Tibial artery (tissue), 4 donors: ENCODE measurements around the gene BMP6.

Experiments
- DNase-seq, 2 donors: peaks; one replicate each; pipeline ENCODE4 v3.0.0-alpha.2; 2019
- H3K27ac ChIP-seq, 2 donors: fragments of 200-600 bp; sonication (generic) in 1 of 2; 1 replicate in 1 of 2; 2 replicates in 1 of 2; pipeline ENCODE4 v1.5.1; 2018 to 2019; ENCODE audit warnings: mild to moderate bottlenecking in 1 of 2
- H3K27me3 ChIP-seq, 2 donors: fragments of 200-600 bp; sonication (generic) in 1 of 2; one replicate each; pipeline versions ENCODE4 v1.5.1 to v1.6.0; 2016 to 2019
- H3K36me3 ChIP-seq, 3 donors: fragments of 200-600 bp; sonication (generic) in 2 of 3; one replicate each; pipeline ENCODE4 v1.5.1; 2016 to 2019; ENCODE audit warnings: mild to moderate bottlenecking in 2 of 3
- H3K4me1 ChIP-seq, 4 donors: fragments of 200-600 bp; sonication (generic) in 2 of 4; 1 replicate in 3 of 4; 2 replicates in 1 of 4; pipeline ENCODE4 v1.5.1; 2016 to 2019
- H3K4me3 ChIP-seq, 2 donors: fragments of 200-600 bp; sonication (generic) in 1 of 2; 1 replicate in 1 of 2; 2 replicates in 1 of 2; pipeline ENCODE4 v1.5.1; 2018 to 2019; ENCODE audit warnings: mild to moderate bottlenecking in 2 of 2
- H3K9me3 ChIP-seq, 3 donors: fragments of 200-600 bp; sonication (generic) in 1 of 3; one replicate each; pipeline ENCODE4 v1.5.1; 2016 to 2019
- intact Hi-C: fragments of 100-400 bp; cut with DNase I; formaldehyde crosslinking; loops from one replicate; pipeline ENCODE4 v1.15.0; 2023; ENCODE audit warnings: low total_unique reads
- TF ChIP-seq, protein P1 (sequence below), 2 experiments: fragments of 200-600 bp in 1 of 2; fragments of 450-650 bp in 1 of 2; IDR thresholded peaks; one replicate each; pipeline ENCODE4 v1.5.1; 2017 to 2019; ENCODE audit warnings: antibody characterized with exemption in 2 of 2, mild to moderate bottlenecking in 1 of 2, moderate library complexity in 1 of 2

BMP6 gene

DNA sequence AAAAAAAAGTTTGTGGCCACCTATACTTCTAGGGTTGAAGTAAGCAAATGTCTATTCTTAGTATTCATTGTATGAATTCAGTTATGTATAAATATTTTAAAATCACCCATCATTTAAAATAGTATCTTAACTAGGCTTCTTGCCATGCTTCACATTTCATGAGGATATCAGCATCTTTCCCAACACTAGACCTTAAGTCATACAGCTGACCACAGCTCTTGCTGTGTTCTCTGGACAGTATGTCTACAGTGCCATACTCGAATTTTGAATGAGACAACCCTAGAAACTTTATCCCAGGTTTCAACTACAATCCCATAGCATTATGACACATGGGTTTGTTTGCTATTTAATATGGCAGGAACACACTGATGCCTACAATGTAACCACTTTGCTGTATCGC lies 179.5 kb downstream of the BMP6 start:
- H3K36me3 ChIP-seq: peaks cover 36 to 43% (median 40%) of the 10 kb centered on the region in 3 donors
- H3K9me3 ChIP-seq: no peaks in the 10 kb centered on the region
- TF ChIP-seq, protein P1, sequence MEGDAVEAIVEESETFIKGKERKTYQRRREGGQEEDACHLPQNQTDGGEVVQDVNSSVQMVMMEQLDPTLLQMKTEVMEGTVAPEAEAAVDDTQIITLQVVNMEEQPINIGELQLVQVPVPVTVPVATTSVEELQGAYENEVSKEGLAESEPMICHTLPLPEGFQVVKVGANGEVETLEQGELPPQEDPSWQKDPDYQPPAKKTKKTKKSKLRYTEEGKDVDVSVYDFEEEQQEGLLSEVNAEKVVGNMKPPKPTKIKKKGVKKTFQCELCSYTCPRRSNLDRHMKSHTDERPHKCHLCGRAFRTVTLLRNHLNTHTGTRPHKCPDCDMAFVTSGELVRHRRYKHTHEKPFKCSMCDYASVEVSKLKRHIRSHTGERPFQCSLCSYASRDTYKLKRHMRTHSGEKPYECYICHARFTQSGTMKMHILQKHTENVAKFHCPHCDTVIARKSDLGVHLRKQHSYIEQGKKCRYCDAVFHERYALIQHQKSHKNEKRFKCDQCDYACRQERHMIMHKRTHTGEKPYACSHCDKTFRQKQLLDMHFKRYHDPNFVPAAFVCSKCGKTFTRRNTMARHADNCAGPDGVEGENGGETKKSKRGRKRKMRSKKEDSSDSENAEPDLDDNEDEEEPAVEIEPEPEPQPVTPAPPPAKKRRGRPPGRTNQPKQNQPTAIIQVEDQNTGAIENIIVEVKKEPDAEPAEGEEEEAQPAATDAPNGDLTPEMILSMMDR (IDR thresholded peaks at IDR 0.05): no peak
- no peak overlapping the region for H3K4me3 ChIP-seq
- no peak for DNase-seq
- intact Hi-C loops: loop anchor here (5.0 kb wide), 1 partner anchor 178 kb away; the partner anchor contains the start of gene BMP6
- H3K27me3 ChIP-seq: no peaks in the 10 kb centered on the region
- no peak overlapping the region for H3K27ac ChIP-seq
- H3K4me1 ChIP-seq: peaks cover 0 to 15% (median 12%) of the 10 kb centered on the region in 4 donors

DNA sequence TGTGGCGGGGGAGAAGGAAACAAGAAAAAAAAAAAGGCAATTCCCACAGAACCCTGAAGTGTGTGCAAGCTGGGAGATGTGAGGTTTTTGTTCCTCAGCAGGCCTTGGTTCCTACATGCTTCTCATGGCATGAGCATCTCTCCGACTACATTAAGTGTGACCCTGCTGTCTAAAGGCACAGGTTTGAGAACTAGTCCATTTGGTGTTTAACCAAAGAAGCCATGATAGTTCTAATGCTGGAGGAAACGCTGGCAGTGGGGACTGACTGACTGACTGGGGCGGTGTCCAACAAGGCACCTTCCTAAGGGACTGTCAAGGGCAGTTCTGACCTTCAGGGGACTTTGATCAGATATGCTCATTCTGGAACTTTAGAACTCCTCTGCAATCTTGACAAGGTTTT lies 180.8 kb downstream of the BMP6 start:
- H3K36me3 ChIP-seq: peaks cover 25 to 29% (median 29%) of the 10 kb centered on the region in 3 donors
- H3K9me3 ChIP-seq: no peaks in the 10 kb centered on the region
- intact Hi-C loops: loop anchor here (5.0 kb wide), 1 partner anchor 179 kb away; the partner anchor contains the start of gene BMP6
- H3K4me3 ChIP-seq: no peak overlapping the region
- H3K27ac ChIP-seq: no peak overlapping the region
- peaks cover 0 to 23% (median 14%) of the 10 kb centered on the region in 4 donors for H3K4me1 ChIP-seq
- TF ChIP-seq, protein P1 (IDR thresholded peaks at IDR 0.05): no peak
- DNase-seq: no peak
- H3K27me3 ChIP-seq: no peaks in the 10 kb centered on the region

DNA sequence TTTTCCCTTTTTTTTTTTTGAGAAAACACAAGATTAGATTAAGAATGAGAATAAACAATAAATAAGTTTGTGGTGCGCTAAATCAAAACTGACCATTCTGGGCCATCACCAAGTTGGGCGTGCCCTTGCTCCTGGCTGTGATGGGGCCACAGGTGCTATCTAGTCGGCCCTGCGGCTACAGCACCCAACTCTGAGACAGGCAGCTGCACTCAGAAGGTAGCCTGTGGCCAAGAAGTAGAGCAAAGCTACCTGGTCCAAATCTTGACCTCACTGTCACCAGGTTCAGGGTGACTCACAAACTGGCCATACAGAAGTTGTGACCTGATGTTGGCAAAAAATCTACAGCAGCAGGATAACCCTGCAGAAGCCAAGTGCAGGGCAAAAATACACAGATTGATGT lies 181.3 kb downstream of the BMP6 start:
- intact Hi-C loops: loop anchor here (5.0 kb wide), 1 partner anchor 180 kb away; the partner anchor contains the start of gene BMP6
- TF ChIP-seq, protein P1 (IDR thresholded peaks at IDR 0.05): no peak
- H3K27ac ChIP-seq: no peak overlapping the region
- no peaks in the 10 kb centered on the region for H3K27me3 ChIP-seq
- DNase-seq: no peak
- H3K4me1 ChIP-seq: peaks cover 0 to 23% (median 14%) of the 10 kb centered on the region in 4 donors
- H3K36me3 ChIP-seq: peaks cover 20 to 25% (median 25%) of the 10 kb centered on the region in 3 donors
- no peaks in the 10 kb centered on the region for H3K9me3 ChIP-seq
- no peak overlapping the region for H3K4me3 ChIP-seq

DNA sequence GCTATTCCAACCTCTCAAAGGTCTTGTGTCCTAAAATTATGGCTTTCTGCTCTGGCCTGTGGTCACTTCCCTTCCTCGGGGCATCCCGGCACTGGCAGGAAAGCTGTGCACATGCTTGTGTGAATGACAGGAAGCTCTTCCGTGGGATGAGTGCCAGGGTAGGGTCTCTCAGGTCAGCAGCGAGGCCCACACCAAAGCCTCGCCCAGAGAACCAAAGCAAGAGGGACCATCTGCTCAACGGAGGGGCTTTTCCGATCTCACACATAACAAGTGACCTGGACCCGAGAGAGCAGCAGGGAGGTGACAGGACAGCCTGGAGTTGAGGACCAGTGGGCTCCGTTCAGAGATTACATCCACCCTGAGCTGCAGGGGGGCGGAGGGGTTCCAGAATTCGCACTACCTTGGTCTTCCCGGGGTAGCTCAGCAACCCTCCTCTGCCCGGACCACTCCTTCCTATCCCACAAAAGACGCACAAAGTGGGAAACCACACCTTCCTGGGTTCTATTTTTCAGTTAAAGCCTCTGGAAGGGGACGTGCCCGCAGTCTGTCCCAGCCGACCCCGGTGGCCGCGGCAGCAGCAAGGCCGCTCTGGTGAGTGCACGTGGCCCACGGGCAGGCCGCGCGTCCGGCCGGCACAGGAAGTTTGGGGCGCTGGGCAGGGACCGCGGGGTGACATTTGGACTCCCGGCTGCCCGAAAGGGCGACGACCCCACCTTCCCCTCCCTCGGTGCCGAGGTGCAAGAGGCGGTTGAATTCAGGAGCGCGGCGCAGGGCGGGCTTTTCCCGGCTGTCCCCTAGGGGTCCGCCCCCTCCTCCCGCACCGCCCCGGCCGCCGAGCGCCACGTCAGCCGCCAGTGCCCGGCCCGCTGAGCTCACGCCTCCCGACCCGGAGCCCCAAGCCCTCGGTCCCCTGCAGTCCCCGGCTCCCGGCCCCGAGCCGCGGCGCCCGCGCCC lies 183.7 kb downstream of the BMP6 start:
- TF ChIP-seq, protein P1 (IDR thresholded peaks at IDR 0.05): no peak
- DNase-seq: peak in 1 of 2 donors; percentile 28
- Histone ChIP-seq H3K36me3 (peaks cover 0 to under 1% (median under 1%) of the 10 kb centered on the region in 3 donors), H3K4me1 (peaks cover 0 to 23% (median 14%) of the 10 kb centered on the region in 4 donors), H3K27ac (peak overlapping the region; percentile 56 to 75), H3K27me3 (no peaks in the 10 kb centered on the region), H3K4me3 (peak overlapping the region; percentile 68 to 86), H3K9me3 (no peaks in the 10 kb centered on the region)
- intact Hi-C loops: loop anchor here (5.0 to 10.0 kb wide), 2 partner anchors 155 to 182 kb away; partner anchors contain the start of genes BLOC1S5 and BMP6

DNA sequence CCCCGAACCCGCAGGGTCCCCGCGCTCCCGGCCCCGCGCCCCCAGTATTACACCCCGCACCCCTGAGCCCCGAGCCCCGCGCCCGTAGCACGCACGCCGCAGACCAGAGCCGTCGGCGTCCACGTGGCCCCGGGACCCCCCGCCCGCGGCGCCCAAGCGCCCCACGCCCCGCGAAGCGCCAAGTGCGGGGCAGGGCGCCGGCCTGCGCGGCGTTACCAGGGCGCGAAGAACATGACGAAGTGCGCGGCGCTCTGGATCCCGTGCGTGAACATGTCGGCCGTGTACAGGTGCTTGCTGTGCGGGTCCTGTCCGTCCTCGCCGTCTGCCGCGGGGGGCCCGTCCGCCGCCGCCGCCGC lies 184.4 kb downstream of the BMP6 start:
- intact Hi-C loops: loop anchor here (10.0 kb wide), 1 partner anchor 155 kb away; the partner anchor contains the start of gene BLOC1S5
- Histone ChIP-seq H3K4me3 (peak overlapping the region; percentile 68 to 86), H3K9me3 (no peaks in the 10 kb centered on the region), H3K27ac (peak overlapping the region; percentile 56 to 75), H3K27me3 (no peaks in the 10 kb centered on the region), H3K4me1 (peaks cover 0 to 23% (median 14%) of the 10 kb centered on the region in 4 donors), H3K36me3 (no peaks in the 10 kb centered on the region)
- DNase-seq: no peak
- TF ChIP-seq, protein P1 (IDR thresholded peaks at IDR 0.05): no peak
